Natural killer cell (primary cell): ENCODE measurements around the gene CRIP1. TPM values are rescaled to one million over a fixed set of nuclear protein-coding genes. Genes with fewer than 3 reads are reported as not detected.
A peak's percentile ranks its signal among the peaks of the same experiment; 100 is the strongest.

Experiments
- ATAC-seq, 3 donors: fragments of 150-1000 bp in 2 of 3; fragments of 200-7000 bp in 1 of 3; cut with Tn5 transposase; 1 replicate in 1 of 3; 2 replicates in 2 of 3; pipeline ENCODE4 v1.10.0; 2021; ENCODE audit warnings: mild to moderate bottlenecking in 2 of 3, moderate library complexity in 2 of 3
- DNase-seq, 2 donors: peaks; one replicate each; pipeline versions ENCODE4 v3.0.0 to v3.0.0-alpha.2; 2013 to 2021; ENCODE audit warnings: mixed read lengths in 1 of 2
- H3K27ac ChIP-seq: one replicate; pipeline ENCODE4 v1.5.1; 2013; ENCODE audit warnings: mild to moderate bottlenecking, low read length
- H3K27me3 ChIP-seq: one replicate; pipeline ENCODE4 v1.6.1; 2013; ENCODE audit warnings: low read length; ENCODE audit not compliant: control insufficient read depth, insufficient read depth
- H3K36me3 ChIP-seq: one replicate; pipeline ENCODE4 v1.6.1; 2013; ENCODE audit warnings: low read length; ENCODE audit not compliant: control insufficient read depth, insufficient read depth
- H3K4me1 ChIP-seq: one replicate; pipeline ENCODE4 v1.6.1; 2013; ENCODE audit warnings: low read length; ENCODE audit not compliant: control insufficient read depth, insufficient read depth
- H3K4me3 ChIP-seq: one replicate; pipeline ENCODE4 v1.5.1; 2013; ENCODE audit warnings: low read length
- H3K9me3 ChIP-seq: one replicate; pipeline ENCODE4 v1.6.1; 2013; ENCODE audit warnings: low read length; ENCODE audit not compliant: control insufficient read depth, insufficient read depth
- H3K27ac Mint-ChIP-seq, 2 donors: one replicate each; pipeline ENCODE4 v1.8.0; 2022; ENCODE audit warnings: mild to moderate bottlenecking in 2 of 2, mixed read lengths in 2 of 2, moderate library complexity in 1 of 2
- H3K27me3 Mint-ChIP-seq, 2 donors: one replicate each; pipeline ENCODE4 v1.8.0; 2022; ENCODE audit warnings: low read depth in 2 of 2, mixed read lengths in 2 of 2
- H3K36me3 Mint-ChIP-seq: one replicate; pipeline ENCODE4 v1.8.0; 2022; ENCODE audit warnings: mixed read lengths
- H3K4me1 Mint-ChIP-seq, 2 donors: one replicate each; pipeline ENCODE4 v1.8.0; 2022; ENCODE audit warnings: mixed read lengths in 2 of 2
- H3K4me3 Mint-ChIP-seq: one replicate; pipeline ENCODE4 v1.8.0; 2022; ENCODE audit warnings: mild to moderate bottlenecking, moderate library complexity, mixed read lengths
- H3K9me3 Mint-ChIP-seq, 2 donors: one replicate each; pipeline ENCODE4 v1.8.0; 2022; ENCODE audit warnings: mixed read lengths in 2 of 2
- WGBS: methylation state at CpG from one replicate; pipeline ENCODE4 v1.1.7; 2013; ENCODE audit warnings: missing lambda C conversion rate; ENCODE audit not compliant: insufficient coverage; 5-methylcytosine and 5-hydroxymethylcytosine counted together
- intact Hi-C: fragments of 100-400 bp; cut with micrococcal nuclease; formaldehyde crosslinking; loops from one replicate; pipeline ENCODE4 v1.14.2; 2022
- total RNA-seq, 4 donors: library from RNA; stranded (reverse); fragments of 120-200 nt in 1 of 4; gene quantifications; one replicate each; pipeline versions ENCODE4 v1.2.3 to v1.2.4, GENCODE V29; 2013 to 2022
- TF ChIP-seq, protein P1 (sequence below): fragments of 200-600 bp; IDR thresholded peaks from one replicate; pipeline ENCODE4 v1.8.0; 2022; ENCODE audit warnings: antibody characterized with exemption

The CRIP1 gene
- total RNA-seq, 3 donors from 2014 or later (not counting 1 experiment from before 2014, with no cell fraction given): 276 to 334 (median 290) TPM

DNA sequence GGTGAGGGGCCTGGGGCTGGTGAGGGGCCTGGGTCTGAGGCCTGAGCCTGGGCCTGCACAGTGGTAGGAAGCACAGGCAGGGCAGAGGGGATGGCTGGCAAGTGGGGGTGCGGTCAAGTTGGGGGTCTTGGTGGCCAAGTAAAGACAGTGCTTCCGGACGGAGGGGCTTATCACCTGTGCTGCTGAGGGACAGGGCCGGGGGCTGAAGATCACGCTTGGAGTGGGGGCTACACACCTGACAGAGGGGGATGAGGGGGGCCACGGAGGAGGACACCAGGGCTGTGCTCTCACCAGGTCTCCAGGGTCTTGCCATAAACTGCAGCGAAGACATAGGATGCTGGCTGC is 16.6 kb downstream of the CRIP1 start:
- Mint-ChIP-seq H3K4me3 (no peak overlapping the region), H3K9me3 (no peaks in the 10 kb centered on the region), H3K27ac (peak overlapping the region; percentile 48 to 82), H3K36me3 (no peaks in the 10 kb centered on the region), H3K27me3 (peaks cover 6 to 11% of the 10 kb centered on the region in 2 donors), H3K4me1 (peaks cover 0 to 4% of the 10 kb centered on the region in 2 donors)
- Histone ChIP-seq H3K36me3 (no peaks in the 10 kb centered on the region), H3K27me3 (no peaks in the 10 kb centered on the region), H3K9me3 (no peaks in the 10 kb centered on the region), H3K4me3 (no peak overlapping the region), H3K4me1 (no peaks in the 10 kb centered on the region), H3K27ac (no peak overlapping the region)
- DNase-seq: no peak
- ATAC-seq: no peak
- TF ChIP-seq, protein P1, sequence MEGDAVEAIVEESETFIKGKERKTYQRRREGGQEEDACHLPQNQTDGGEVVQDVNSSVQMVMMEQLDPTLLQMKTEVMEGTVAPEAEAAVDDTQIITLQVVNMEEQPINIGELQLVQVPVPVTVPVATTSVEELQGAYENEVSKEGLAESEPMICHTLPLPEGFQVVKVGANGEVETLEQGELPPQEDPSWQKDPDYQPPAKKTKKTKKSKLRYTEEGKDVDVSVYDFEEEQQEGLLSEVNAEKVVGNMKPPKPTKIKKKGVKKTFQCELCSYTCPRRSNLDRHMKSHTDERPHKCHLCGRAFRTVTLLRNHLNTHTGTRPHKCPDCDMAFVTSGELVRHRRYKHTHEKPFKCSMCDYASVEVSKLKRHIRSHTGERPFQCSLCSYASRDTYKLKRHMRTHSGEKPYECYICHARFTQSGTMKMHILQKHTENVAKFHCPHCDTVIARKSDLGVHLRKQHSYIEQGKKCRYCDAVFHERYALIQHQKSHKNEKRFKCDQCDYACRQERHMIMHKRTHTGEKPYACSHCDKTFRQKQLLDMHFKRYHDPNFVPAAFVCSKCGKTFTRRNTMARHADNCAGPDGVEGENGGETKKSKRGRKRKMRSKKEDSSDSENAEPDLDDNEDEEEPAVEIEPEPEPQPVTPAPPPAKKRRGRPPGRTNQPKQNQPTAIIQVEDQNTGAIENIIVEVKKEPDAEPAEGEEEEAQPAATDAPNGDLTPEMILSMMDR: no peak
- intact Hi-C loops: no loop called here
- WGBS: 95% methylated on average over 7 of the region's 7 CpGs

GRCh38 chr14:105503935-105504692 is 17.4 kb downstream of the CRIP1 start:
- Histone ChIP-seq H3K4me1 (no peaks in the 10 kb centered on the region), H3K27me3 (no peaks in the 10 kb centered on the region), H3K36me3 (no peaks in the 10 kb centered on the region), H3K9me3 (no peaks in the 10 kb centered on the region), H3K4me3 (no peak overlapping the region), H3K27ac (no peak overlapping the region)
- Mint-ChIP-seq H3K36me3 (no peaks in the 10 kb centered on the region), H3K4me1 (peaks cover 0 to 4% of the 10 kb centered on the region in 2 donors), H3K9me3 (no peaks in the 10 kb centered on the region), H3K27me3 (peaks cover 11 to 18% of the 10 kb centered on the region in 2 donors), H3K4me3 (no peak overlapping the region), H3K27ac (no peak overlapping the region)
- intact Hi-C loops: no loop called here
- DNase-seq (peak in 1 of 2 donors; percentile 15), ATAC-seq (peak; percentile 11 to 13 (median 13))
- WGBS: 79% methylated on average over 29 of the region's 29 CpGs
- TF ChIP-seq, protein P1: no peak

- TF ChIP-seq, protein P1: no peak
These were observed 18.4 kb downstream of the CRIP1 start for GRCh38 chr14:105505101-105505500.

More at GRCh38 chr14:105505101-105505500, 18.4 kb downstream of the CRIP1 start:
- no peaks in the 10 kb centered on the region for H3K36me3 Mint-ChIP-seq
- H3K4me1 Mint-ChIP-seq: peaks cover 0 to 4% of the 10 kb centered on the region in 2 donors
- H3K27ac Mint-ChIP-seq: no peak overlapping the region
- intact Hi-C loops: no loop called here
- H3K9me3 Mint-ChIP-seq: no peaks in the 10 kb centered on the region
- H3K9me3 ChIP-seq: no peaks in the 10 kb centered on the region
- no peak overlapping the region for H3K27ac ChIP-seq
- ATAC-seq: no peak
- DNase-seq: no peak
- no peaks in the 10 kb centered on the region for H3K36me3 ChIP-seq
- no peak overlapping the region for H3K4me3 Mint-ChIP-seq
- 94% methylated on average over 16 of the region's 16 CpGs for WGBS
- no peaks in the 10 kb centered on the region for H3K4me1 ChIP-seq
- peaks cover 12 to 18% of the 10 kb centered on the region in 2 donors for H3K27me3 Mint-ChIP-seq
- no peaks in the 10 kb centered on the region for H3K27me3 ChIP-seq
- H3K4me3 ChIP-seq: no peak overlapping the region
